Hematopoietic multipotent progenitor cell treated with erythropoietin and hydrocortisone succinate and interleukin-3 and kit ligand, for 15 days (in vitro differentiated cells): ENCODE results near the gene C9orf43.
A peak's percentile ranks its signal among the peaks of the same experiment; 100 is the strongest.
"Not testable (repeated sequence)": the region's sequence is repeated elsewhere in the genome, so short reads cannot be mapped to it uniquely, and the experiment has no call there.

ENCODE experiments used
- DNase-seq: peaks from one replicate; pipeline ENCODE4 v3.0.0-alpha.2; 2015; ENCODE audit warnings: low spot score

C9orf43 gene

DNA sequence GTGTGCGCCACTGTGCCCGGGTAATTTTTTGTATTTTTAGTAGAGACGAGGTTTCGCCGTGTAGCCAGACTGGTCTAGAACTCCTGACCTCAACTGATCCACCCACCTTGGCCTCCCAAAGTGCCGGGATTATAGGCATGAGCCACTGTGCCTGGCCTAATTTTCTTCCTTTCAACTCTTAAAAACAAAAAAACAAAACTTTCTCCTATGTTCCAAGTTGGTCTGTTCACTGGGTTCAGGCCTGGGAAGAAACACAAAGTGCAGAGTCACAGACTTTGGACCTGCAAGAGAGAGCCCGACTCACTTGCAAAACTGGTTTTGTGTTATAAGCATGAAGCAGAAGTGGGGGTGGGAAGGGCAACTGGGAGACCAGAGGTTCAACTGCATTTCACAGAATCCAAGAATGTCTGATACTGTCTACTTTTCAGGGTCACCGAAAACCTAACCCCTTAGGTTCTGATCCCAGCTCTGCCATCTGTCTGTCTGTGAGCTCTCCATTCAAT lies 28.6 kb upstream of the C9orf43 start:
- no peak for DNase-seq

DNA sequence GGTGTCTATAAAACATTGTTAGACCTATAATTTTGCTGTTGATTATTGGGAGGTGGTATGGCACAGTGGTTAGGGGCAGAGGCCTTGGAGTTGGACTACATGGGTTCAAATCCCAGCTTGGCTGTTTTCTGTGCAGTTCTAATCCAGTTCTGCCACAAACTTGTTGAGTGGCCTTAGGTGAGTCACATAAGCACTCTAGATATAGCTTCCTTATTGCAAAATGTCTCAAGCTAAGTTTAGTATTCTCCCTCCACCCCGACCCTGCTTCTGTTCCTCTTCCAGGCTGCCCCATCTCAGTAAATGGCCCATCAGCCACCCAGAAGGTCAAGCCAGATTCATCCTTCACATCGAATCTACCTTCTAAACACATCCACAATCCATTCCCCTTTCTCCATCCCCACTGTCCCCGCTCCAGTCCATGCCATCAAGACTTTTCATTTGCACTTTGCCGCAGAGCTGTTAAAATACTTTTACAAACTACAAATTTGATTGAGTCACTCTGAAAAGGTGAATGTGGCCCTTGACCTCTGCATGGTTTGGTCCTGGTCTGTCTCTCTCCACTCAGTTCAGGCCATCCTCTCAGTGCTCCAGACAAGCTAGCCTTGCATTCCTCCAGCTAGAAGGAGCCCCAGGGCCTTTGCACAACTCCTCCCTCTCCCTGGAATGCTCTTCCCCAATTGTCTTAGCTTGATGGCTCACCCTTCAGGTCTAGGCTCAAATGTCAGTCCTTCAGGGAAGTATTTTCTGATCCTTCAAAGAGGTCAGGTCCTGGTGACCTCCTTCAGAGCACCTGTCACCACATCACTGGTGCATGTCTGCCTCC lies 23.8 kb upstream of the C9orf43 start:
- no peak for DNase-seq

DNA sequence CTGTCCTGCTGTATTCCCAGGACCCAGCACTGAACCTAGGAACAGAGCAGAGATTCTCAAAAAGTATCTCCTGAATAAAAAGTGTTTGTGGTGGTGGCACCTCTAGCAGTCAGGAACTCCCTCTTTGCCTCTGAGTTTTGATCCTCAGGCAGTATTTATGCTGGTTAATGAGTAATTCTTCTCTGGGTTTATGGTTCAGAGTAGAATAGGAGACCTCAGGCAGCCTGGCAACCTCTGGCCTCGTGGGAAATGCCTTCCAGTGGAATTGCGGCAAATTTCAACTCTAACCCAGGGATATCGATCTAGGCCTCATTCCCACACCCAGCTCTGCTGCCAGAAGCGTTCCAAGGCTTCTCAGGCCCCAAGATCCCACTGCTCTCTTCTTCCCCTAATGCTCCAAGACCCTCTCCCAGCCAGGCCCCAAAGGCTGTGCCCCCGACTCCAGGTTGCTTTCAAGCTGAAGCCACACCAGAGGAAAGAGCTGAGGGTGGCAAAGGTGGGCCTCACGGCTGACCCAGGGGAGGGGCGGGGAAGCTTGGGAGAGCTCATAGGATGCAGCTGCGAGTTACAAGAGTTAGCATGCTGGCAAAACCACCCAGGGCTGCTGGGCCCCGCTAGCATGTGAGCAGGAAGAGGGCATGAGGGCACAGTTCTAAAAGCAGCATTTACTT lies 22.9 kb upstream of the C9orf43 start:
- no peak for DNase-seq

DNA sequence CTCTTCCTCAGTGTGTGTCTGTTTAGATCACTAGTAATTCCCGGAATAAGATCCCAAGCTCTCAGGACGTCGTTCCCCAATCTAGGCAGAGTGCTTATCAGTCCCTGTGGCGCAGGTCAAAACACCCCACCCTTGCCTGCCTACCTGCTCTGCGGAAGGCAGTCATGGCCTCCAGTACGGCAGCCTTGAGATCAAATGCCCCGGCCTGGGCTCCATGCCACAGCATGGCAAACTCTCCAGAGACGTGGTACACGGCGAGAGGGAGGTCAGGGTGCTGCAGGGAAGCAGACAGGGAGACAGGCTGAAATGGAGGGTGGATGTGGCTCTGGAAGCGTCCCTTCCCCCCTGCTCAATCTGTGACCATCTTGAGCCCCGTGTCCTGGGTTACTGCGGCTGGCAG lies 21.7 kb upstream of the C9orf43 start:
- no peak for DNase-seq

DNA sequence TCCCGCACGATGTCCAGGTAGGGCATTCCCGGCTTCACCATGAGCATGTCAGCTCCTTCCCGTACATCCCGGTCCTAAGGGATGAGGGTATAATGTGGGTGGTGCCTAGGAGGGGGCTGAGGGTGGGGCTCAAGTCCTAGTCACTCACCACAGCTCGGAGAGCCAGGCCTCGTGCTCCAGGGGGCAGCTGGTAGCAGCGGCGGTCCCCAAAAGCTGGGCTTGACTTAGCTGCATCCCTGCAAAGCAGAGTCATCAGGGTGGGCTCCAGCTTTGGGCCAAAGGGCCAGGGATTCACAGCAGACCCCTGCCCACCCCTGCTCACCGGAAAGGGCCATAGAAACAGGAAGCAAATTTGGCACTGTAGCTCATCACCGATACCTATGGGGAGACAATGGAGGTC lies 21.1 kb upstream of the C9orf43 start:
- no peak for DNase-seq

DNA sequence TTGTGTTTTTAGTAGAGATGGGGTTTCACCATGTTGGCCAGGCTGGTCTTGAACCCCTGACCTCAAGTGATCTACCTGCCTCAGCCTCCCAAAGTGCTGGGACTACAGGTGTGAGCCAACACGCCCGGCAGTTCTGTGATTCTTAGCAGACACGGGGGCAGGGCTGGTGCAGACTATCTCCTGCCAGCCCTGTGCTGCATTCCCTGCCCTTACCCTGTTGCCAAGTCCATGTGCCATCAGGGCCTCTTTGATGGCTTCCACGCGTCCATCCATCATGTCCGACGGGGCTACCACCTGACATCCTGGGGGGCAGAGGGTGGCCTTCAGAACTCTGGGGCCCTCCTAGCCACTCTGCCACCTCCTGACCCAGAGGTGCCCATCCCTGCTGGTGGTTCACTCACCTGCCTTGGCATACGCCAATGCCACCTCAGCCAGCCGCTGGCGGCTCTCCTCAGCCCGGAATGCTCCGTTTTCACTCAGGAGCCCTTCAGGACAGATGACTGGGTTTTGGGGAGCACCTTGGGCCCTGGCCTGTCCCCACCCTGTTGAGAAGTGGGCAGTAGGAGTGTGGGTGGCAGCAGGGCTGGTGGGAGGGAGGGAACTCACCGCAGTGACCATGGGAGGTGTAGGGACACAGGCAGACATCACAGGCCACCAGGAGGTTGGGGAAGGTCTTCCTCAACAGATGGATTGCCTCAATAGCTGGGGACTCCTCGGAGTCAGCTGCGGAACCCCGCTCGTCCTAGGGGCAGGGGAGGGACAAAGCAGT lies 20.2 kb upstream of the C9orf43 start:
- DNase-seq = no peak

DNA sequence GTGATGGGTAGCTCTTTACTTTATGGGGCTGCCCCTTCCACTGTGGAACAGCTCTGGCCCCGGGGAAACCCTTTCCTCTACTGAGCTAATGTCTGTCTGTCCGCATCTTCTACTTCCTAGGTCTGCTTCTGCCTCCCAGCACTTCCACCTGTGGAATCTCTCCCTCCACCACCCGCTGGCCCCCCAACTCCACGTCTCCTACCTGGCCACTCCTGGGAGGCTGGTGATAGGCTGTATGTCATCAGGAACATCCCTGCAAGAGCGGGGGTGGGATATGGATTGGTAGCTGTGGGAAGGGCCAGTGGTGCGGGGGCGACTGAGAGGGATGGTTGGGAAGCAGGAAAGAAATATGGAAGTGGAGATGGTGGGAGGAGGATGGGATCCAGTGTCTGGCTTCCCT lies 18.6 kb upstream of the C9orf43 start:
- no peak for DNase-seq

DNA sequence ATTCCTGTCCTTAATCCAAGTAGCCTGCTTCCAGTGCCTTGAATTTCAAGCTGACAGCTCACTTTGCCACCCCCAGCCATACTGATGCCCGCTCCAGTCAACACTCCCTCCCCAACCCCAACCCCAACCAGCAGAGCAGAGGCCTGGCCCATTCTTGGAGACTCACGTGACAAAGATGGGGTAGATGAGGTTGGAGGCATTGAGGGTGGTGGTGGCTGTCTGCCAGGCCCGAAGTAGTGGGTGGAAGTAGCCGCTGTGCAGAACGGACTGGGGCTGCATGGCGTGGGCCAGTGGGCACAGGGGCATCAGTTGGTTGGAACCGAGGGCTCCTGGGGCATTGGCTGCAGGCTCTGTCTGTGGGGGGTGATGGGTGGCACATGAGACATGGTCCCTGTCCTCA lies 17.3 kb upstream of the C9orf43 start:
- DNase-seq = no peak

DNA sequence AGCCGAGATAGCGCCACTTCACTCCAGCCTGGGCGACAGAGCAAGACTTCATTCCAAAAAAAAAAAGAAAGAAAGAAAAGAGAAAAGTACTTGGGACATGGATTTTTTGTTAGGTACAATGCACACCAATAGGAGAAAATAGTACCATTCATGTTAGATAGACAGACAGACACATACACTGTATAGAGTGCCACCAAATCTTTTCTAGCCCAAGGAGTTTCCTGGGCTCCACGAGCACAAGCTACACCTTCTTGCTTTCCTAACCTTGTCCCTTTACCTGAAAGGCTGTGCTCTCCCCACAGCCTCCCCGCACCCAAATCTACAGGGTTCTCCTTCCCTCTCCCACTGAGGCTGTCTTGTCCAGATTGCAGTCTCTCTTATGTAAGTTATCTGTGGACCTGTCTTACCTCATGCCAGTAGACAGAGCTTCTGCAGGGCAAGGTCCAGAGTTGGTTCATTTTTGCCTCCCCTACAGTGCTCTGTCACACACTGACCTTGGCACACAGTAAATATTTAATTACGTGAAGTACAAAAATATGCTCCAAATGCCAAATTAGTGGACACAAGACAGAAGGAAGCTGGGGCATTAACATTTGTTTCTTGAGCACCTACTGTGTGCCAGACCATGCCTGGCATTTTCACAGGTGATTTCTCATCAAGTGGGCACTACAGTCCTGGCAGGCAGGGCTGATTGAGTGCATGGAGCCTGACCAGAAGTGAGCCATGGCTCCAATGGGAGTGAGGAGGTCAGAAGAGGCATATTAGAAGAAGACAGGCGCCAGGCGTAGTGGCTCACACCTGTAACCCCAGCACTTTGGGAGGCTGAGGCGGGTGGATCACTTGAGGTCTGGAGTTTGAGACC lies 15.3 kb upstream of the C9orf43 start:
- peak; percentile 17 for DNase-seq

DNA sequence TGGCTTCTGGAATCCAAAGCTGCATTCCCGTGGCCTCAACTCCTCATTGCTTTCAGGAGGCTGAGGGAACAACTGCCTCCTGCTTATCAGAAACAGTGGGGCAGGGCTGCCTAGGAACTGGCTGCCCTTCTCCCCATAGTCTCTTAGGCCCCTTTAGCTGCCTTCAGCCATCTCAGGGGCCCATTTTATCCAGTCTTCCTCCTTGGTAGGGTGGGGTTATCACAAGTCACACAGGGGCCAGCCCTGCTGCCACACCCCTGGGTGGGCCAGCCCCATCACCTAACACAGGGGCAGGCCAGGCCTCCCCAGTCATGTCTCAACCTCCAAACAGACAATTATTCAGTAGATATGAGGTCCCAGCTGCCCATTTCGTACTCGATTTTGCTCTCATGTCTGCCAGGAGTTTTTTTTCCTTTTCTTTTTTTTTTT lies 13.3 kb upstream of the C9orf43 start:
- DNase-seq = peak; percentile 94

DNA sequence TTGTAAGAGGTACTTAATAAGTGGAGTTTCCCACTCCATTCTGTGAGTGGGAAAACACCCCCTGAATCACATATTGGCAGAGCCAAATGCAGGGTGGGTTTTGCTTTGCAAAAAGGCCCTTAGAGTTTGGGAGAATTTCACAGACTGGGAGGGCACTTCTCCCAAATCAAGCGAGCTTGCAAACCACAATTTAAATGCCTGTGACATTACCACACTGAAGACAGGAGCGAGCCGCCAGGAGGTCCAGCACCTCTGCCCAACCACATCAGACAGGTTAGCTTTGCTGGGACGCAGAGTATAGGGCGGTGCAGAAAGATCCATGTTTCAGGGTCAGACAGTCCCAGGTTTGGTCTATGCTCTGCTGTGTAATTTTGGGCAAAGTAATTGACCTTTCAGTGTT lies 11.8 kb upstream of the C9orf43 start:
- peak; percentile 22 for DNase-seq

DNA sequence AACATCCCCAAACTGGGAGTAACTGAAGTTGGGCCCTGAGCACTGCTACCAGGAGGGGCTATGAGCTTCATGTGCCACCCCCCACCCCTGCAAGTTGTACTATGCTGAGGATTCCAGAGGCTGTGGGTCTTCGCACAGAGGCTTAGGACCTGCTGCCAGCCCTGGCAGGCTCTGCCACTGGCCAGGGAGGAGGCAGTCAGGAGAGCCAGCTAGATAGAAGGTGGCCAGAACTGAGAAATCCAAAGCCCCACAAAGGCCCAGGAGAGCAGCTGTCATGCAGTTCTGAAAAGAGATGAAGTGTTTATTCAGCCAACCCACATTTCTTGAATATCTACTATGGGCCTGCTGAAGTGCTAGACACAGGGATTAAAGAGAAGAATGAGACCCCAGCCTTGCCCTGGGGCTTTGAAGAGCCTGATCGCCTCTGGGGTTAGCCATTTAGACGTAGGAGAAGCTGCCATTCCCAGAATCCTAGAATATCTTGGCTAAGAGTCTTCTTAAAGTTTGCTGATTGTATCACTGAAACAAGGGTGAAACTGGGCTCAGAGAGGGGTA lies 10.8 kb upstream of the C9orf43 start:
- peak; percentile 31 for DNase-seq

DNA sequence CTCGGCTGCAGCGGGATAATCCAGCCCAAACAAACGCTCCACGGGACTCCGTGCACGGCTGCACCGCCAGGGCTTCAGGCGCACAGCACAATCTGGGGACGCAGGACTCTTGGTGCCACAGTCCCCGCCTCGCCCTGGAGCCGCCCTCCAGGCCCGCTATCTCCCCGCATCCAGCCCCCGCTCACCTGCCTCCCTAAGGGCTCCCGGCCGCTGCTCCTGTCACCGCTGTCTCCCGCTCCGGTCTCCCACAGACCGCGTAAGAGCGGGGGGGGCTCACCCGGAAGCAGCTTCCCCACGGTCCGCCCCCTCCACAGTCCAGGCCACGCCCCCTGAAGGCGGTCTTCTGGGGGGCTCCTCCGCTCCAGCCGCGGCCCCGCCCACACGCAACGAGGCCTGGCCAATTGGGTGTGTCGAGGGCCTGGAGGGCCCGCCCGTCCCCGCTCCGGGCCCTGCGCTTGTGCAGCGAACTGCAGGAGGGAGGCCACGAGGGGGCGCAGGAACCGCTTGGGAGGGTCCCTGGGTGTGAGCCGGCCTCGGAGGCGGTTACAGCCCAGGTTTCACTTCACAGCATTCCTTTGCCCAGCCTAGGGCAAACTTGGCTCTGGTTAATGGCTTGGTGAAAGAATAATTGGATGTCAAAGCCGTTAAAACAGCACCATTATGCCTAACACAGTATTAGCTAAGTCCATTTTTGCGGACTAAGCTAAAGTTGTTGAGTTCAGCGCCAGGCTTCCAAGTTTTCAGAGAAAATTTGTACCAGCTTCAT lies 9.3 kb upstream of the C9orf43 start, which contains the start of gene ALAD:
ALAD (minus strand) TSS at position 258 of the 766 bp plus-strand sequence. CDS start 7,725 bp downstream, outside the sequence.
- peak; percentile 100 for DNase-seq

DNA sequence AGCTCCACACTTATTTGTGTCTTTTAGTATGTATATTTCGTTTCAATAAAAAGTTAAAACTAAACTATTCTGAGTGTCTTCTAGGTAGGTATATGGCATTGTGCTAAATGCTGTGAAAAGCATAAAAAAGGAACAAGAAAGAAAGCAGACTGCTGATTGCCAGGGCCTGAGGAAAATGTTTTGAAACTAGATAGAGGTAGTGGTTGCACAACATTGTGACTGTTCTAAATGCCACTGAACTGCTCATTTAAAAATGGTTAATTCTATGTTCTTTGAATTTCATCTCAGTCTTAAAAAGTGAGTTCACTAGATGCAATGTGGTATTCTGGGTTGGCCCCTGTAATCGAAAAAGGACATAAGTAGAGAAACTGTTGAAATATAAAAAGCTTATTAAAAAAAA lies 6.9 kb upstream of the C9orf43 start:
- DNase-seq = no peak

DNA sequence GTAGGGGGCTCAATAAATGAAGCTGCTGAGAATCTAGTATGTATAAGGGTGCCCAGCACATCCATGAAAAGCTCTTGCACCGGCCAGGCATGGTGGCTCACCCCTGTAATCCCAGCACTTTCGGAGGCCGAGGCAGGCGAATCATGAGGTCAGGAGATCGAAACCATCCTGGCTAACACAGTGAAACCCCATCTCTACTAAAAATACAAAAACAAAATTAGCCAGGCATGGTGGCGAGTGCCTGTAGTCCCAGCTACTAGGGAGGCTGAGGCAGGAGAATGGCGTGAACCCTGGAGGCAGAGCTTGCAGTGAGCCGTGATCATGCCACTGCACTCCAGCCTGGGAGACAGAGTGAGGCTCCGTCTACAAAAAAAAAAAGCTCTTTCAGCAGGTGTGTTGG lies 4.2 kb upstream of the C9orf43 start:
- not testable (repeated sequence) for DNase-seq

DNA sequence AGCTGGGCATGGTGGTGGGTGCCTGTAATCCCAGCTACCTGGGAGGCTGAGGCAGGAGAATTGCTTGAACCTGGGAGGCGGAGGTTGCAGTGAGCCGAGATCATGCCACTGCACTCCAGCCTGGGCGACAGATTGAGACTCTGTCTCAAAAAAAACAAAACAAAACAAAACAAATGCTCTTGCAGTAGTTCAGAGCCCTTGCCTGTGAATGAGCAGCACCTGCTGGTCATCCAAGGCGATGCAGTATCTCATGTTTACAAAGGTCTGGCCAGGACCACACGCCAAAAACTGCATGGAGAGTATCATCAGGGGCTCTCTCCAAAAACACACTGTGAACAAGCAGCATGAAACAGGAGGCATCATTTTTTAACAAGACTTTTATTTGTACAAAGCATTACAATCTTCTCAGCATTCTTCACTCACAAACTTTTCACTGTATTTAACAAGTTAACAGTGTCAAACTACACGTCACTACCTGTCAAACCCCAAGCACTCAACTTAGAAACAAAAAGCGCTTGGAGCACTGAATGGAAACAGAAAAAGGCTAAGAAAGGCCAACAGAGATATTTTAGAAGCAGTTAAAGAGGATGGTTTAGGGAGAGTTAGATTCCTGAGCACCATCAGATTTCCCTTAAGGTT lies 3.6 kb upstream of the C9orf43 start:
- peak; percentile 79 for DNase-seq

DNA sequence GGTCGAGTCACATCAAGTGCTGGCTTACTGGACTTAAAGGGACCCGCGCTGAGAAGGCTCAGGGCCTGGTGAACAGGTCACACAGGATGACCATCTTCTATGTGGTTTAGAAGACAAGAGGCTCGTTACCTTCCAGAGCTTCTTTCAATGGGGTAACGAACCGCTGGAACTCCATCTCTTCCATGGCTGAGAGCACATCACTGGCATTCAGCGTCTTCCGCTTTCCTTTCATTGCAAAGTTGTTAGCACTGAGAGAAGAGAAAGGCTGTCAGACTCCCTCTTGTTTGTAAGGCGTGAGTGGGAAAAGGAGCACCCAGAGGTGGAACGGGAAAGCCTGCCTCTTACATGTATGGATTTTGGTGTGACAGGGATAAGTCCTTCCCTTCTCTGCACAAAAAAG lies 1.1 kb upstream of the C9orf43 start:
- DNase-seq = no peak

DNA sequence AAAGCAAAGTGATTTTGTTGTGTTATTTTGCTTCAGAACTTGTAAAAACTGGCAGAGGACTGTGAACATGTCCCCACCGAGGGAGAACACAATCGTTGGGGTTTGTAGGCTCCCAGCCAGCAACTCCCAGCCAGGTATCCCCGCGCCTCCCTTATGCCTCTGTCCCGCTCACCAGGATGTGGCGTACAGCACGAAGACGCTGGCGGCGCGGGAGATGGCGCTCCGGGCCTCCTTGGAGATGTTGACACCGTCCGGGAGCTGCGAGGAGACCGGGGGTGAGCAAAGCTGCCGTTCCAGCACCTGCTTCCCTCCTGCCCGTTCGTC lies 702 bp upstream of the C9orf43 start:
- DNase-seq = no peak

DNA sequence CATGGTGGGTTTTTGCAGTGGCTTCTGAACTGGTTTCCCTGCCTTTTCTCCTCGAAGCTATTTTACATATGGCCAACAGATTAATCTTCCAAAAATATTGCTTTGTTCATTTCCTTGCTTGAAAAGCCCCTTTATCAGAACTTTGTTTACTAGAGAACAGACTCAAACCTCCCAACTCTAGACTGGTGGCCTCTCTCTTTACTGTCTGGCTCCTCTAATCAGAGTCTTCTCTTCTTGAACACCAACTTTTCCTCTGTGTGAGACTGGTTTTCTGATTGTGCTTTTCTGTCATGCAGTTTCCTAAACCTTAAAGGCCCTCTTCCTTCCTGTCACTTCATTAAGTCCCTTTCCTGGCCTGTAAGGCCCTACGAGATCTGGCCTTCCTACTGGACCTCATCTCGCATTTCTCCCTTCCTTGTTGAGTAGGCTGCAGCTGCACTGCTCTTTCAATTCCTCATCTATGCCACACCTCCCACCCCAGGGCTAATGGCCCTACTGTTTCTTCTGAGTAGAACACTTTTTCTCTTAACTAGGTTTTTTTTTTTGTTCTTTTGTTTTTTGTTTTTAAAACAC lies 5.7 kb downstream of the C9orf43 start:
- DNase-seq = no peak

DNA sequence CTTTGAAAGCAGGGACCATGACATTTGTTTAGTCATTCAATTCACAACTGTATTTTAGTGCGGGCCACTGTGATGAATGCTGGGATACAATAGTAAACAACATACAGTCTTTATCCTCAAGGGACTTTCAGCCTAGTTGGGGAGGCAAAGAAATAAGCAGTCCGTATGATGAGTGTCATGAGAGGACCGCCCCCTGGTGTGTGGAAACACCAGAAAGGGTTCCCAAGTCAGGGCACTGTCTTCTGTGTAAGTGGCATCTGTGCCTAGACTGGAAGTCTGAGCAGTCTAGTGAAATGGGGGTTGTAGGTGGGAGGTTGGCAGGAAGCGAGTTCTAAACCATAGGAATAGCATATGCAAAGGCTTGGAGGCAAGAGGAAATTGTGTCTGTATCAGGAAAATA lies 6.8 kb downstream of the C9orf43 start:
- peak; percentile 40 for DNase-seq
